Neuronal stem cell (in vitro differentiated cells): ENCODE results near the gene OMA1.

Experiments used
- DNase-seq: peaks from one replicate; pipeline ENCODE4 v3.0.0-alpha.2; 2013; ENCODE audit warnings: low spot score
- H2AFZ ChIP-seq: one replicate; pipeline ENCODE4 v1.6.1; 2013; ENCODE audit warnings: mild to moderate bottlenecking, low read length, inconsistent platforms
- H2AK5ac ChIP-seq: 2 replicates; pipeline ENCODE4 v1.6.1; 2013; ENCODE audit warnings: low read depth, mild to moderate bottlenecking, inconsistent platforms, low read length, moderate library complexity, mixed read lengths
- H2BK120ac ChIP-seq: 2 replicates; pipeline ENCODE4 v1.6.1; 2013; ENCODE audit warnings: low read depth, mild to moderate bottlenecking, inconsistent platforms, low read length, moderate library complexity, mixed read lengths
- H2BK12ac ChIP-seq: one replicate; pipeline ENCODE4 v1.6.1; 2013; ENCODE audit warnings: low read length, inconsistent platforms
- H2BK15ac ChIP-seq: 2 replicates; pipeline ENCODE4 v1.6.1; 2013; ENCODE audit warnings: mild to moderate bottlenecking, low read length, inconsistent platforms, mixed read lengths
- H2BK5ac ChIP-seq: one replicate; pipeline ENCODE4 v1.6.1; 2013; ENCODE audit warnings: inconsistent platforms, mild to moderate bottlenecking, low read length, moderate library complexity
- H3K14ac ChIP-seq: one replicate; pipeline ENCODE4 v1.6.1; 2013; ENCODE audit warnings: low read length, inconsistent platforms
- H3K18ac ChIP-seq: 2 replicates; pipeline ENCODE4 v1.6.1; 2013; ENCODE audit warnings: low read length, inconsistent platforms
- H3K23ac ChIP-seq: 2 replicates; pipeline ENCODE4 v1.6.1; 2013; ENCODE audit warnings: low read depth, mild to moderate bottlenecking, mixed read lengths, low read length, inconsistent platforms; ENCODE audit not compliant: poor library complexity
- H3K27ac ChIP-seq: replicated peaks from 3 replicates; pipeline ENCODE4 v1.5.1; 2013; ENCODE audit warnings: low read length, inconsistent platforms
- H3K27me3 ChIP-seq, 3 experiments: 2 replicates each; pipeline ENCODE4 v1.6.1; 2013; ENCODE audit warnings: low read length in 3 of 3, mild to moderate bottlenecking in 2 of 3, inconsistent platforms in 1 of 3, low read depth in 1 of 3, mixed read lengths in 1 of 3, moderate library complexity in 1 of 3; ENCODE audit not compliant: control insufficient read depth in 3 of 3, insufficient read depth in 3 of 3
- H3K36me3 ChIP-seq, 2 donors: replicated peaks in 1 of 2; 2 replicates each; pipeline ENCODE4 v1.6.1; 2013; ENCODE audit warnings: low read length in 2 of 2; ENCODE audit not compliant: control insufficient read depth in 2 of 2, insufficient read depth in 2 of 2
- H3K4ac ChIP-seq: 2 replicates; pipeline ENCODE4 v1.6.1; 2013; ENCODE audit warnings: inconsistent platforms, mild to moderate bottlenecking, low read length, moderate library complexity
- H3K4me1 ChIP-seq, 2 donors: 1 replicate in 1 of 2; 2 replicates in 1 of 2; pipeline ENCODE4 v1.6.1; 2013; ENCODE audit warnings: low read length in 2 of 2, low read depth in 1 of 2; ENCODE audit not compliant: control insufficient read depth in 2 of 2, insufficient read depth in 1 of 2
- H3K4me2 ChIP-seq: one replicate; pipeline ENCODE4 v1.6.1; 2013; ENCODE audit warnings: mild to moderate bottlenecking, low read length, inconsistent platforms; ENCODE audit not compliant: insufficient read depth, poor library complexity, severe bottlenecking
- H3K4me3 ChIP-seq, 2 donors: 2 replicates each; pipeline ENCODE4 v1.5.1; 2013; ENCODE audit warnings: low read length in 2 of 2, mild to moderate bottlenecking in 2 of 2, inconsistent platforms in 1 of 2, moderate library complexity in 1 of 2
- H3K79me1 ChIP-seq: one replicate; pipeline ENCODE4 v1.6.1; 2013; ENCODE audit warnings: low read depth, mild to moderate bottlenecking, inconsistent platforms, low read length, moderate library complexity
- H3K9ac ChIP-seq: one replicate; pipeline ENCODE4 v1.6.1; 2013; ENCODE audit warnings: mild to moderate bottlenecking, low read depth, low read length, inconsistent platforms; ENCODE audit not compliant: poor library complexity
- H3K9me3 ChIP-seq, 2 donors: replicated peaks in 1 of 2; 2 replicates each; pipeline versions ENCODE3 to v1.6.1; 2013; ENCODE audit warnings: low read length in 2 of 2, mild to moderate bottlenecking in 2 of 2, inconsistent platforms in 1 of 2, low read depth in 1 of 2, mixed read lengths in 1 of 2, moderate library complexity in 1 of 2; ENCODE audit not compliant: control insufficient read depth in 2 of 2, insufficient read depth in 1 of 2
- H4K8ac ChIP-seq: one replicate; pipeline ENCODE4 v1.6.1; 2013; ENCODE audit warnings: low read depth, mild to moderate bottlenecking, inconsistent platforms, low read length, moderate library complexity
- H4K91ac ChIP-seq: one replicate; pipeline ENCODE4 v1.6.1; 2013; ENCODE audit warnings: low read length, low read depth, mild to moderate bottlenecking, inconsistent platforms; ENCODE audit not compliant: poor library complexity
- WGBS, 2 donors: extraction: QIAGEN DNeasy Blood & Tissue Kit; methylation state at CpG; one replicate each; pipeline ENCODE4 v1.1.7; 2013; ENCODE audit warnings: missing lambda C conversion rate in 2 of 2, mixed read lengths in 1 of 2; ENCODE audit not compliant: insufficient read length in 2 of 2, insufficient replicate concordance in 1 of 2; ENCODE audit errors: extremely low coverage in 2 of 2; 5-methylcytosine and 5-hydroxymethylcytosine counted together

OMA1 gene

GRCh38 chr1:58571616-58572015, 25.1 kb upstream of the OMA1 start:
- H3K9ac ChIP-seq, result no peak overlapping the region
- H2BK120ac ChIP-seq, result no peak overlapping the region
- H4K8ac ChIP-seq, result no peak overlapping the region
- H3K4me3 ChIP-seq, result no peak overlapping the region
- no peak overlapping the region for H3K27ac ChIP-seq
- no peak overlapping the region for H3K4ac ChIP-seq
- H3K9me3 ChIP-seq, result peaks cover 0 to 4% of the 10 kb centered on the region in 2 donors
- H2BK5ac ChIP-seq, result no peak overlapping the region
- H3K79me1 ChIP-seq, result no peaks in the 10 kb centered on the region
- H3K27me3 ChIP-seq, result peaks cover 0 to 9% (median 5%) of the 10 kb centered on the region in 3 experiments
- H4K91ac ChIP-seq, result no peak overlapping the region
- no peak for DNase-seq
- H3K14ac ChIP-seq, result no peak overlapping the region
- no peak overlapping the region for H3K4me2 ChIP-seq
- no peak overlapping the region for H2BK15ac ChIP-seq
- H3K36me3 ChIP-seq, result no peaks in the 10 kb centered on the region
- H2BK12ac ChIP-seq, result no peak overlapping the region
- H2AK5ac ChIP-seq, result no peak overlapping the region
- H3K23ac ChIP-seq, result no peak overlapping the region
- peaks cover 6 to 7% of the 10 kb centered on the region in 2 donors for H3K4me1 ChIP-seq
- no peak overlapping the region for H2AFZ ChIP-seq
- H3K18ac ChIP-seq, result no peak overlapping the region

- no peak overlapping the region for H3K4ac ChIP-seq
- H2BK12ac ChIP-seq, result no peak overlapping the region
- no peak overlapping the region for H2AK5ac ChIP-seq
- H3K27me3 ChIP-seq, result peaks cover 0 to 1% (median 0%) of the 10 kb centered on the region in 3 experiments
- H3K18ac ChIP-seq, result no peak overlapping the region
- H3K27ac ChIP-seq, result no peak overlapping the region
- no peak overlapping the region for H3K23ac ChIP-seq
- H3K9me3 ChIP-seq, result no peaks in the 10 kb centered on the region
- H4K8ac ChIP-seq, result no peak overlapping the region
- H2BK120ac ChIP-seq, result no peak overlapping the region
- H2BK5ac ChIP-seq, result no peak overlapping the region
- no peak overlapping the region for H2AFZ ChIP-seq
- no peaks in the 10 kb centered on the region for H3K36me3 ChIP-seq
- H4K91ac ChIP-seq, result no peak overlapping the region
- no peak overlapping the region for H3K4me2 ChIP-seq
- H3K4me1 ChIP-seq, result peaks cover 7 to 9% of the 10 kb centered on the region in 2 donors
- no peak overlapping the region for H3K14ac ChIP-seq
- no peak for DNase-seq
- no peak overlapping the region for H2BK15ac ChIP-seq
- no peak overlapping the region for H3K4me3 ChIP-seq
- no peak overlapping the region for H3K9ac ChIP-seq
- WGBS, 2 donors, result no CpG with 5 or more reads among the region's 2 CpGs
- H3K79me1 ChIP-seq, result no peaks in the 10 kb centered on the region
These were observed 24.3 kb upstream of the OMA1 start for GRCh38 chr1:58570817-58571216.

DNA sequence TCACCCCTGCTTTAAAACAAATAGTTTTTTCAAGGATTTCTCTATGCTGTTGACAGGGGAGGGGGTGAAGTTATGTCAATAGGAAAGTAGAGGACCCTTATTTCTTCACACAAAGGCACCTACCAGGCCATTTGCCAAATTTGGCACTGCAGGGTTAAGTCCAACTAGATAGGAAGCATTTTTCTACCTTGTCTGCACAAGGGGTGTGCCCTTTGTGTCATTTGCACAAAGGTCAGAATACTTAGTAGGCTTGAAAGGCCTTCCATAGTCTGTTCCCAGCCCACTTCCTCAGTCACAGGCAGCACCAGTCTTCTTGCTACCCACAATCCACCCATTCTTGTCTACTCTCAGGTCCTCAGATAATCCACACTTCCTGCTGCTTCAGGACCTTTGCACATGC, 23.6 kb upstream of the OMA1 start:
- Histone ChIP-seq H3K14ac (no peak overlapping the region), H3K4ac (no peak overlapping the region), H2BK12ac (no peak overlapping the region), H3K9me3 (no peaks in the 10 kb centered on the region), H2AFZ (no peak overlapping the region), H3K27ac (no peak overlapping the region), H3K23ac (no peak overlapping the region), H3K18ac (no peak overlapping the region), H4K91ac (no peak overlapping the region), H3K27me3 (no peaks in the 10 kb centered on the region), H3K4me2 (no peak overlapping the region), H2BK120ac (no peak overlapping the region), H3K36me3 (no peaks in the 10 kb centered on the region), H2BK5ac (no peak overlapping the region), H2BK15ac (no peak overlapping the region), H4K8ac (no peak overlapping the region), H3K9ac (no peak overlapping the region), H3K4me1 (peaks cover 7 to 12% of the 10 kb centered on the region in 2 donors), H3K79me1 (no peaks in the 10 kb centered on the region), H3K4me3 (no peak overlapping the region), H2AK5ac (no peak overlapping the region)
- no peak for DNase-seq

GRCh38 chr1:58568911-58569310, 22.4 kb upstream of the OMA1 start:
- Histone ChIP-seq H2BK5ac (no peak overlapping the region), H3K4me2 (no peak overlapping the region)

More at GRCh38 chr1:58568911-58569310, 22.4 kb upstream of the OMA1 start:
- Histone ChIP-seq H3K36me3 (no peaks in the 10 kb centered on the region), H3K23ac (no peak overlapping the region), H4K8ac (no peak overlapping the region), H3K4ac (no peak overlapping the region), H3K27ac (no peak overlapping the region), H2BK120ac (no peak overlapping the region), H3K9ac (no peak overlapping the region), H4K91ac (no peak overlapping the region), H3K18ac (no peak overlapping the region), H2BK15ac (no peak overlapping the region), H2BK12ac (no peak overlapping the region), H3K14ac (no peak overlapping the region), H3K9me3 (no peaks in the 10 kb centered on the region), H3K79me1 (no peaks in the 10 kb centered on the region), H3K4me1 (peaks cover 7 to 11% of the 10 kb centered on the region in 2 donors), H2AK5ac (no peak overlapping the region), H3K4me3 (no peak overlapping the region), H2AFZ (no peak overlapping the region), H3K27me3 (no peaks in the 10 kb centered on the region)
- DNase-seq, result no peak
- WGBS, 2 donors, result no CpG with 5 or more reads among the region's 5 CpGs
